HepG2 (cell line): ENCODE data around the gene ARL3. TPM values are rescaled to one million over a fixed set of nuclear protein-coding genes. Genes with fewer than 3 reads are reported as not detected.

Source experiments
- DR1 ChIP-seq: sonication (generic); formaldehyde crosslinking; IDR thresholded peaks from 2 replicates; pipeline ENCODE4 v1.8.0; 2021; ENCODE audit warnings: mild to moderate bottlenecking, missing genetic modification reagents, inconsistent platforms
- MTF1 ChIP-seq: sonication (generic); formaldehyde crosslinking; IDR thresholded peaks from 2 replicates; pipeline ENCODE4 v1.5.0; 2020; ENCODE audit warnings: missing genetic modification reagents
- NFKBIZ ChIP-seq: IDR thresholded peaks from 2 replicates; pipeline ENCODE4 v1.6.1; 2018; ENCODE audit warnings: missing genetic modification reagents, missing compliant biosample characterization
- NFRKB ChIP-seq: fragments of 450-650 bp; IDR thresholded peaks from 2 replicates; pipeline ENCODE4 v1.6.1; 2017
- NR2F6 ChIP-seq, 2 experiments: IDR thresholded peaks; 2 replicates each; pipeline ENCODE4 v1.6.1; 2016; ENCODE audit warnings: antibody characterized with exemption in 1 of 2, mild to moderate bottlenecking in 1 of 2
- RFXANK ChIP-seq: IDR thresholded peaks from 2 replicates; pipeline ENCODE4 v1.6.1; 2016
- ZFP36L1 ChIP-seq: sonication (generic); formaldehyde crosslinking; IDR thresholded peaks from 2 replicates; pipeline ENCODE4 v1.8.0; 2022; ENCODE audit warnings: mild to moderate bottlenecking, missing genetic modification reagents, moderate library complexity
- ZNF124 ChIP-seq: sonication (generic); formaldehyde crosslinking; IDR thresholded peaks from 2 replicates; pipeline ENCODE4 v1.4.0; 2020; ENCODE audit warnings: missing genetic modification reagents
- ZNF160 ChIP-seq: sonication (generic); formaldehyde crosslinking; IDR thresholded peaks from 2 replicates; pipeline ENCODE4 v1.8.0; 2022; ENCODE audit warnings: mild to moderate bottlenecking, inconsistent platforms, missing genetic modification reagents
- ZNF605 ChIP-seq: sonication (generic); formaldehyde crosslinking; IDR thresholded peaks from 2 replicates; pipeline ENCODE4 v1.8.0; 2022; ENCODE audit warnings: mild to moderate bottlenecking, missing genetic modification reagents
- ZNF616 ChIP-seq: sonication (generic); formaldehyde crosslinking; IDR thresholded peaks from 2 replicates; pipeline ENCODE4 v1.5.0; 2020; ENCODE audit warnings: low read depth, mild to moderate bottlenecking, missing genetic modification reagents
- ZNF883 ChIP-seq: sonication (generic); formaldehyde crosslinking; IDR thresholded peaks from 2 replicates; pipeline ENCODE4 v1.5.1; 2020; ENCODE audit warnings: mild to moderate bottlenecking, missing genetic modification reagents; ENCODE audit errors: not compliant biosample characterization
- polyA plus RNA-seq, 8 experiments: library from polyadenylated mRNA; depleted of rRNA in 3 of 8; stranded (reverse) in 7 of 8; unstranded in 1 of 8; fragments of >200 nt; fragmentation: Illumina TruSeq in 4 of 8; extraction: Trizol in 4 of 8; gene quantifications; 2 replicates each; pipeline versions ENCODE4 v1.2.1 to v1.2.3, GENCODE V29; 2011 to 2016; ENCODE audit warnings: low read depth in 4 of 8, missing spikeins in 1 of 8, mixed read lengths in 1 of 8; ENCODE audit not compliant: insufficient read depth in 1 of 8
- total RNA-seq, 5 experiments: library from RNA; depleted of rRNA; stranded (reverse); fragments of >200 nt; fragmentation: Illumina TruSeq; extraction: Trizol; gene quantifications; 2 replicates each; pipeline ENCODE4 v1.2.3, GENCODE V29; 2016; ENCODE audit warnings: low read depth in 1 of 5
- TF ChIP-seq, protein P1 (sequence below): sonication (generic); formaldehyde crosslinking; IDR thresholded peaks from 2 replicates; pipeline ENCODE4 v1.5.0; 2020; ENCODE audit warnings: missing genetic modification reagents
- TF ChIP-seq, protein P2 (sequence below): sonication (generic); formaldehyde crosslinking; IDR thresholded peaks from 2 replicates; pipeline ENCODE4 v1.4.0; 2020; ENCODE audit warnings: missing genetic modification reagents, borderline replicate concordance
- TF ChIP-seq, protein P3 (sequence below): sonication (generic); formaldehyde crosslinking; IDR thresholded peaks from 2 replicates; pipeline ENCODE4 v1.5.1; 2020; ENCODE audit warnings: missing genetic modification reagents, mild to moderate bottlenecking, borderline replicate concordance
- TF ChIP-seq, protein P4 (sequence below): sonication (generic); formaldehyde crosslinking; IDR thresholded peaks from 2 replicates; pipeline ENCODE4 v1.5.0; 2020; ENCODE audit warnings: mild to moderate bottlenecking, missing genetic modification reagents, moderate library complexity
- TF ChIP-seq, protein P5 (sequence below): IDR thresholded peaks from 2 replicates; pipeline ENCODE4 v1.6.1; 2012; ENCODE audit warnings: low read length, improper control_type of control experiment

ARL3 gene
- total and polyA plus RNA-seq, 2 of the 13 experiments (the other 11 are each of a cell fraction or from before 2014, with no cell fraction given): 5.2 to 6.6 TPM

DNA sequence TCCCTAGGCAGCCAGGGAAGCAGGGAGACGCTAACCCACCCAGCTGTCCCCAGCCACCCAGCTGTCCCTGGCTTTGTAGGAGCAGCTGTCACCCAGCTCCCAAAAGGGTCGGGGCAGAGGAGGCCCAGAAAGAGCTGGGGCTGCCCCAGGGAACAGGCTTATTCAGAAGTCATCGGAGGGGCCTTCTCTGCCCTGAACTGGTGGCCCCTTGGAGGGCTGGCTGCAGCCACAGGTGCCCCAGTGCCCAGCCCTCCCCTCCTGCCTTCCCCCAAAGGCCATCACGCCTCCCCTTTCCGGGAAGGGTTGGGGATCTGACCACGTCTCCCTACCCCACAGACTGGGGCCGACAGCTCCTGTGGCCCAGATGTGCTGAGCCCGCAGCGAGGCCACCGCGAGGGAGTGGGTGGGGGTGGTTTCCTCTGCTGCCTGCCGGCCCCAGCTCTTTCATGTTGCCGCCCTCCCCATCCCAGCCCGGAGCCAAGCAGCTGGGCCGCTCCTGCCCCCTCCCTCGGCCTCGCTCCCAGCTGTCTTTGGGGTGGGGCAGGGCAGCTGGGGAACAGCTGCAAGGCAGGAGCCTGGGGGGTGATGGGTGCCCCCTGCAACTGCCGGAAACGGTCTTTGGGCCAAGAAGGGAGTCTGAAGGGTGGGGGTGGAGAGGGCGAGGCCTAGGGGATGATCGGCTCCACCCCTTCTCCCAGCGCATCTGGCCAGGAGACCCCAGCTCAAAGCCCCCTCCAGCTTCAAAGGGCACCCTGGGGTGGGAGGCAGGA, 53.1 kb downstream of the ARL3 start (continued):
- no peak for TF ChIP-seq ZNF605
- TF ChIP-seq ZNF883 (CRISPR knock-in tag): no peak
- no peak for TF ChIP-seq DR1 (CRISPR knock-in tag)
- no peak for TF ChIP-seq RFXANK
- 0 out of 2 replicates have a peak, but pooled peaks have one; percentile 38 for TF ChIP-seq ZNF124
- TF ChIP-seq ZNF160 (CRISPR knock-in tag): peak; percentile 32; the same call in 1 of the 2 replicates
- TF ChIP-seq NR2F6 (IDR thresholded peaks at IDR 0.05): 0 out of 2 replicates have a peak, but pooled peaks have one; percentile 22
- peak; percentile 62 for TF ChIP-seq NR2F6 (CRISPR knock-in tag; IDR thresholded peaks at IDR 0.05)
- TF ChIP-seq, protein P1, sequence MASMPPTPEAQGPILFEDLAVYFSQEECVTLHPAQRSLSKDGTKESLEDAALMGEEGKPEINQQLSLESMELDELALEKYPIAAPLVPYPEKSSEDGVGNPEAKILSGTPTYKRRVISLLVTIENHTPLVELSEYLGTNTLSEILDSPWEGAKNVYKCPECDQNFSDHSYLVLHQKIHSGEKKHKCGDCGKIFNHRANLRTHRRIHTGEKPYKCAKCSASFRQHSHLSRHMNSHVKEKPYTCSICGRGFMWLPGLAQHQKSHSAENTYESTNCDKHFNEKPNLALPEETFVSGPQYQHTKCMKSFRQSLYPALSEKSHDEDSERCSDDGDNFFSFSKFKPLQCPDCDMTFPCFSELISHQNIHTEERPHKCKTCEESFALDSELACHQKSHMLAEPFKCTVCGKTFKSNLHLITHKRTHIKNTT (CRISPR knock-in tag): no peak
- TF ChIP-seq, protein P2, sequence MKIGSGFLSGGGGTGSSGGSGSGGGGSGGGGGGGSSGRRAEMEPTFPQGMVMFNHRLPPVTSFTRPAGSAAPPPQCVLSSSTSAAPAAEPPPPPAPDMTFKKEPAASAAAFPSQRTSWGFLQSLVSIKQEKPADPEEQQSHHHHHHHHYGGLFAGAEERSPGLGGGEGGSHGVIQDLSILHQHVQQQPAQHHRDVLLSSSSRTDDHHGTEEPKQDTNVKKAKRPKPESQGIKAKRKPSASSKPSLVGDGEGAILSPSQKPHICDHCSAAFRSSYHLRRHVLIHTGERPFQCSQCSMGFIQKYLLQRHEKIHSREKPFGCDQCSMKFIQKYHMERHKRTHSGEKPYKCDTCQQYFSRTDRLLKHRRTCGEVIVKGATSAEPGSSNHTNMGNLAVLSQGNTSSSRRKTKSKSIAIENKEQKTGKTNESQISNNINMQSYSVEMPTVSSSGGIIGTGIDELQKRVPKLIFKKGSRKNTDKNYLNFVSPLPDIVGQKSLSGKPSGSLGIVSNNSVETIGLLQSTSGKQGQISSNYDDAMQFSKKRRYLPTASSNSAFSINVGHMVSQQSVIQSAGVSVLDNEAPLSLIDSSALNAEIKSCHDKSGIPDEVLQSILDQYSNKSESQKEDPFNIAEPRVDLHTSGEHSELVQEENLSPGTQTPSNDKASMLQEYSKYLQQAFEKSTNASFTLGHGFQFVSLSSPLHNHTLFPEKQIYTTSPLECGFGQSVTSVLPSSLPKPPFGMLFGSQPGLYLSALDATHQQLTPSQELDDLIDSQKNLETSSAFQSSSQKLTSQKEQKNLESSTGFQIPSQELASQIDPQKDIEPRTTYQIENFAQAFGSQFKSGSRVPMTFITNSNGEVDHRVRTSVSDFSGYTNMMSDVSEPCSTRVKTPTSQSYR (CRISPR knock-in tag): peak; percentile 80
- no peak for TF ChIP-seq ZNF616 (CRISPR knock-in tag)
- TF ChIP-seq, protein P3, sequence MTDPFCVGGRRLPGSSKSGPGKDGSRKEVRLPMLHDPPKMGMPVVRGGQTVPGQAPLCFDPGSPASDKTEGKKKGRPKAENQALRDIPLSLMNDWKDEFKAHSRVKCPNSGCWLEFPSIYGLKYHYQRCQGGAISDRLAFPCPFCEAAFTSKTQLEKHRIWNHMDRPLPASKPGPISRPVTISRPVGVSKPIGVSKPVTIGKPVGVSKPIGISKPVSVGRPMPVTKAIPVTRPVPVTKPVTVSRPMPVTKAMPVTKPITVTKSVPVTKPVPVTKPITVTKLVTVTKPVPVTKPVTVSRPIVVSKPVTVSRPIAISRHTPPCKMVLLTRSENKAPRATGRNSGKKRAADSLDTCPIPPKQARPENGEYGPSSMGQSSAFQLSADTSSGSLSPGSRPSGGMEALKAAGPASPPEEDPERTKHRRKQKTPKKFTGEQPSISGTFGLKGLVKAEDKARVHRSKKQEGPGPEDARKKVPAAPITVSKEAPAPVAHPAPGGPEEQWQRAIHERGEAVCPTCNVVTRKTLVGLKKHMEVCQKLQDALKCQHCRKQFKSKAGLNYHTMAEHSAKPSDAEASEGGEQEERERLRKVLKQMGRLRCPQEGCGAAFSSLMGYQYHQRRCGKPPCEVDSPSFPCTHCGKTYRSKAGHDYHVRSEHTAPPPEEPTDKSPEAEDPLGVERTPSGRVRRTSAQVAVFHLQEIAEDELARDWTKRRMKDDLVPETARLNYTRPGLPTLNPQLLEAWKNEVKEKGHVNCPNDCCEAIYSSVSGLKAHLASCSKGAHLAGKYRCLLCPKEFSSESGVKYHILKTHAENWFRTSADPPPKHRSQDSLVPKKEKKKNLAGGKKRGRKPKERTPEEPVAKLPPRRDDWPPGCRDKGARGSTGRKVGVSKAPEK (CRISPR knock-in tag): 0 out of 2 replicates have a peak, but pooled peaks have one; percentile 47
- no peak for TF ChIP-seq MTF1 (CRISPR knock-in tag)
- TF ChIP-seq, protein P4, sequence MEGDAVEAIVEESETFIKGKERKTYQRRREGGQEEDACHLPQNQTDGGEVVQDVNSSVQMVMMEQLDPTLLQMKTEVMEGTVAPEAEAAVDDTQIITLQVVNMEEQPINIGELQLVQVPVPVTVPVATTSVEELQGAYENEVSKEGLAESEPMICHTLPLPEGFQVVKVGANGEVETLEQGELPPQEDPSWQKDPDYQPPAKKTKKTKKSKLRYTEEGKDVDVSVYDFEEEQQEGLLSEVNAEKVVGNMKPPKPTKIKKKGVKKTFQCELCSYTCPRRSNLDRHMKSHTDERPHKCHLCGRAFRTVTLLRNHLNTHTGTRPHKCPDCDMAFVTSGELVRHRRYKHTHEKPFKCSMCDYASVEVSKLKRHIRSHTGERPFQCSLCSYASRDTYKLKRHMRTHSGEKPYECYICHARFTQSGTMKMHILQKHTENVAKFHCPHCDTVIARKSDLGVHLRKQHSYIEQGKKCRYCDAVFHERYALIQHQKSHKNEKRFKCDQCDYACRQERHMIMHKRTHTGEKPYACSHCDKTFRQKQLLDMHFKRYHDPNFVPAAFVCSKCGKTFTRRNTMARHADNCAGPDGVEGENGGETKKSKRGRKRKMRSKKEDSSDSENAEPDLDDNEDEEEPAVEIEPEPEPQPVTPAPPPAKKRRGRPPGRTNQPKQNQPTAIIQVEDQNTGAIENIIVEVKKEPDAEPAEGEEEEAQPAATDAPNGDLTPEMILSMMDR (CRISPR knock-in tag): peak; percentile 10; the same call in 1 of the 2 replicates
- TF ChIP-seq NFRKB: no peak
- TF ChIP-seq, protein P5, sequence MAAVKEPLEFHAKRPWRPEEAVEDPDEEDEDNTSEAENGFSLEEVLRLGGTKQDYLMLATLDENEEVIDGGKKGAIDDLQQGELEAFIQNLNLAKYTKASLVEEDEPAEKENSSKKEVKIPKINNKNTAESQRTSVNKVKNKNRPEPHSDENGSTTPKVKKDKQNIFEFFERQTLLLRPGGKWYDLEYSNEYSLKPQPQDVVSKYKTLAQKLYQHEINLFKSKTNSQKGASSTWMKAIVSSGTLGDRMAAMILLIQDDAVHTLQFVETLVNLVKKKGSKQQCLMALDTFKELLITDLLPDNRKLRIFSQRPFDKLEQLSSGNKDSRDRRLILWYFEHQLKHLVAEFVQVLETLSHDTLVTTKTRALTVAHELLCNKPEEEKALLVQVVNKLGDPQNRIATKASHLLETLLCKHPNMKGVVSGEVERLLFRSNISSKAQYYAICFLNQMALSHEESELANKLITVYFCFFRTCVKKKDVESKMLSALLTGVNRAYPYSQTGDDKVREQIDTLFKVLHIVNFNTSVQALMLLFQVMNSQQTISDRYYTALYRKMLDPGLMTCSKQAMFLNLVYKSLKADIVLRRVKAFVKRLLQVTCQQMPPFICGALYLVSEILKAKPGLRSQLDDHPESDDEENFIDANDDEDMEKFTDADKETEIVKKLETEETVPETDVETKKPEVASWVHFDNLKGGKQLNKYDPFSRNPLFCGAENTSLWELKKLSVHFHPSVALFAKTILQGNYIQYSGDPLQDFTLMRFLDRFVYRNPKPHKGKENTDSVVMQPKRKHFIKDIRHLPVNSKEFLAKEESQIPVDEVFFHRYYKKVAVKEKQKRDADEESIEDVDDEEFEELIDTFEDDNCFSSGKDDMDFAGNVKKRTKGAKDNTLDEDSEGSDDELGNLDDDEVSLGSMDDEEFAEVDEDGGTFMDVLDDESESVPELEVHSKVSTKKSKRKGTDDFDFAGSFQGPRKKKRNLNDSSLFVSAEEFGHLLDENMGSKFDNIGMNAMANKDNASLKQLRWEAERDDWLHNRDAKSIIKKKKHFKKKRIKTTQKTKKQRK: no peak
- no peak for TF ChIP-seq NFKBIZ
- TF ChIP-seq ZFP36L1 (CRISPR knock-in tag): no peak
